ENCODE results near the gene OR51E1.

The OR51E1 gene

GRCh38 chr11:4664183-4664582 lies 20.4 kb downstream of the OR51E1 start:
- no peak overlapping the region for H3K4me3 ChIP-seq (ENCODE audit: control insufficient read depth, low read depth, low read length)
- no peak for TF ChIP-seq CTCF (IDR thresholded peaks at IDR 0.05; ENCODE audit: control insufficient read depth, insufficient read depth, low read depth, low read length, missing control alignments)
- no peak for DNase-seq (ENCODE audit: low read depth)

GRCh38 chr11:4664786-4665185 lies 21.0 kb downstream of the OR51E1 start:
- DNase-seq (ENCODE audit: low read depth) = no peak
- H3K4me3 ChIP-seq (ENCODE audit: control insufficient read depth, low read depth, low read length) = no peak overlapping the region

GRCh38 chr11:4665424-4665823 lies 21.6 kb downstream of the OR51E1 start:
- no peak overlapping the region for H3K4me3 ChIP-seq (ENCODE audit: control insufficient read depth, low read depth, low read length)
- no peak for DNase-seq (ENCODE audit: low read depth)
- TF ChIP-seq CTCF (IDR thresholded peaks at IDR 0.05; ENCODE audit: control insufficient read depth, insufficient read depth, low read depth, low read length, missing control alignments) = no peak

More at GRCh38 chr11:4664786-4665185, 21.0 kb downstream of the OR51E1 start:
- no peak for TF ChIP-seq CTCF (IDR thresholded peaks at IDR 0.05; ENCODE audit: control insufficient read depth, insufficient read depth, low read depth, low read length, missing control alignments)

- H3K4me3 ChIP-seq (ENCODE audit: control insufficient read depth, low read depth, low read length) = no peak overlapping the region
- DNase-seq (ENCODE audit: low read depth) = no peak
- TF ChIP-seq CTCF (IDR thresholded peaks at IDR 0.05; ENCODE audit: control insufficient read depth, insufficient read depth, low read depth, low read length, missing control alignments) = no peak
These were observed 28.0 kb downstream of the OR51E1 start for GRCh38 chr11:4671741-4672140.

GRCh38 chr11:4672470-4672869 lies 28.7 kb downstream of the OR51E1 start:
- TF ChIP-seq CTCF (IDR thresholded peaks at IDR 0.05; ENCODE audit: control insufficient read depth, insufficient read depth, low read depth, low read length, missing control alignments) = no peak
- H3K4me3 ChIP-seq (ENCODE audit: control insufficient read depth, low read depth, low read length) = no peak overlapping the region
- DNase-seq (ENCODE audit: low read depth) = no peak

GRCh38 chr11:4673781-4674180 lies 30.0 kb downstream of the OR51E1 start:
- TF ChIP-seq CTCF (IDR thresholded peaks at IDR 0.05; ENCODE audit: control insufficient read depth, insufficient read depth, low read depth, low read length, missing control alignments) = no peak
- H3K4me3 ChIP-seq (ENCODE audit: control insufficient read depth, low read depth, low read length) = no peak overlapping the region
- DNase-seq (ENCODE audit: low read depth) = no peak

GRCh38 chr11:4677948-4678347 lies 34.2 kb downstream of the OR51E1 start:
- no peak for DNase-seq (ENCODE audit: low read depth)
- no peak overlapping the region for H3K4me3 ChIP-seq (ENCODE audit: control insufficient read depth, low read depth, low read length)
- no peak for TF ChIP-seq CTCF (IDR thresholded peaks at IDR 0.05; ENCODE audit: control insufficient read depth, insufficient read depth, low read depth, low read length, missing control alignments)
